Activated CD4-positive, alpha-beta T cell treated with anti-CD3 and anti-CD28 coated beads for 1 hour (primary cell): ENCODE measurements around the gene IBA57.

Experiments
- DNase-seq: peaks from one replicate; pipeline ENCODE4 v3.0.0-alpha.2; 2020

The IBA57 gene

GRCh38 chr1:228228601-228229074, 63.0 kb downstream of the IBA57 start:
- DNase-seq, result no peak

- no peak for DNase-seq
Observed at GRCh38 chr1:228231189-228231588, 65.6 kb downstream of the IBA57 start.
